Adrenal gland (tissue), 5 donors: Measurements from ENCODE around the gene ETNPPL.

Experiments
- POLR2A ChIP-seq, 2 donors: fragments of 450-650 bp; IDR thresholded peaks; one replicate each; pipeline ENCODE4 v1.6.1; 2017; ENCODE audit warnings: antibody characterized with exemption in 2 of 2, mild to moderate bottlenecking in 2 of 2, moderate library complexity in 1 of 2
- TF ChIP-seq, protein P1 (sequence below), 6 experiments: fragments of 450-650 bp in 4 of 6; fragments of 200-600 bp in 2 of 6; sonication (generic) in 1 of 6; IDR thresholded peaks; 1 replicate in 5 of 6; 2 replicates in 1 of 6; pipeline versions ENCODE4 v1.5.1 to v1.8.0; 2016 to 2021; ENCODE audit warnings: antibody characterized with exemption in 6 of 6, mild to moderate bottlenecking in 2 of 6, moderate library complexity in 1 of 6
- donor health status: DM: no; HTN: no; CAD: no.

DNA sequence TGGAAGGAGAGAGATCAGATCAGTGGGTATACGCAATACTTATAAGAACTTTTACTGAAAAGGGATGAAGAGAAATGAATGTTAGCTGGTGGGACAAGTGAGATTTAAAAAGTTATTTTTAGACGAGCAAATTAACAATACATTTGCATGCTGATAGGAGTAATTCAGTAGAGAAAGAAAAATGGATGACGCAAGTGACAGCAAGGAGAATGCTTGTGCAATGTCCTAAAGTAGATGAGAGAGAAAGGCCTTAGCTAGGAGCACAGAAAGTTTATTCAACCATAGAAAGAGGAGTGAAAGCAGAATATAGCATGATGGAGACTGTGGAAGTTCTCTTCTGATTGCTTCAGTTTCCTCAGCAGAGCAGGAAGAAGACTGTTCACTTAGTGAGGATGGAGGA, 66.7 kb downstream of the ETNPPL start:
- TF ChIP-seq, protein P1, sequence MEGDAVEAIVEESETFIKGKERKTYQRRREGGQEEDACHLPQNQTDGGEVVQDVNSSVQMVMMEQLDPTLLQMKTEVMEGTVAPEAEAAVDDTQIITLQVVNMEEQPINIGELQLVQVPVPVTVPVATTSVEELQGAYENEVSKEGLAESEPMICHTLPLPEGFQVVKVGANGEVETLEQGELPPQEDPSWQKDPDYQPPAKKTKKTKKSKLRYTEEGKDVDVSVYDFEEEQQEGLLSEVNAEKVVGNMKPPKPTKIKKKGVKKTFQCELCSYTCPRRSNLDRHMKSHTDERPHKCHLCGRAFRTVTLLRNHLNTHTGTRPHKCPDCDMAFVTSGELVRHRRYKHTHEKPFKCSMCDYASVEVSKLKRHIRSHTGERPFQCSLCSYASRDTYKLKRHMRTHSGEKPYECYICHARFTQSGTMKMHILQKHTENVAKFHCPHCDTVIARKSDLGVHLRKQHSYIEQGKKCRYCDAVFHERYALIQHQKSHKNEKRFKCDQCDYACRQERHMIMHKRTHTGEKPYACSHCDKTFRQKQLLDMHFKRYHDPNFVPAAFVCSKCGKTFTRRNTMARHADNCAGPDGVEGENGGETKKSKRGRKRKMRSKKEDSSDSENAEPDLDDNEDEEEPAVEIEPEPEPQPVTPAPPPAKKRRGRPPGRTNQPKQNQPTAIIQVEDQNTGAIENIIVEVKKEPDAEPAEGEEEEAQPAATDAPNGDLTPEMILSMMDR (IDR thresholded peaks at IDR 0.05): no peak
- no peak for TF ChIP-seq POLR2A (IDR thresholded peaks at IDR 0.05)
